Fibroblast of lung (primary cell): Measurements from ENCODE around the gene PALM.

Source experiments
- CTCF ChIP-seq, 2 donors: IDR thresholded peaks in 1 of 2; conservative IDR thresholded peaks in 1 of 2; 1 replicate in 1 of 2; 2 replicates in 1 of 2; pipeline ENCODE4 v1.5.1; 2011 to 2012; ENCODE audit warnings: low read length in 2 of 2, control low read depth in 1 of 2, inconsistent platforms in 1 of 2, low read depth in 1 of 2, mild to moderate bottlenecking in 1 of 2
- EZH2 ChIP-seq: IDR thresholded peaks from 2 replicates; pipeline ENCODE4 v1.5.1; 2012; ENCODE audit warnings: low read length, control low read depth, mild to moderate bottlenecking; ENCODE audit errors: missing control alignments

GRCh38 chr19:715347-715746 lies 6.6 kb downstream of the PALM start:
- TF ChIP-seq CTCF (conservative IDR thresholded peaks at IDR 0.05 in 1 of 2, IDR thresholded peaks at IDR 0.05 in 1 of 2; ENCODE audit: low read depth in 1 of 2, low read length in 2 of 2) (no peak), EZH2 (no peak)
